SK-N-SH (cell line): ENCODE measurements around the gene NFKBIE. TPM values are rescaled to one million over a fixed set of nuclear protein-coding genes. Genes with fewer than 3 reads are reported as not detected.

Experiments used
- CTCF ChIA-PET: fragments of 300-600, 350-600 bp; formaldehyde crosslinking; extraction: SDS; loops from one replicate; lab custom pipeline; 2021; lab: Yijun Ruan, JAX
- POLR2A ChIA-PET: fragments of 350-600 bp; sonication (Branson Sonifier 250); formaldehyde crosslinking; extraction: SDS; loops from one replicate; lab custom pipeline; 2020; ENCODE audit warnings: antibody characterized with exemption, inconsistent platforms; lab: Yijun Ruan, JAX
- DNase-seq: peaks from one replicate; pipeline ENCODE4 v3.0.0; 2012
- H2AFZ ChIP-seq: fragments of 200-600 bp; sonication (generic); 2 replicates; pipeline ENCODE4 v1.8.1; 2016; ENCODE audit warnings: antibody characterized with exemption, mild to moderate bottlenecking, low read depth
- H3F3A ChIP-seq: fragments of 200-600 bp; sonication (generic); replicated peaks from 2 replicates; pipeline ENCODE3; 2016; ENCODE audit warnings: antibody characterized with exemption, mild to moderate bottlenecking; ENCODE audit not compliant: insufficient read depth
- H3K27ac ChIP-seq, 2 experiments: fragments of 200-500 bp in 1 of 2; fragments of 200-600 bp in 1 of 2; sonication (Bioruptor generic) in 1 of 2; sonication (generic), shearing (Covaris generic) in 1 of 2; 2 replicates each; pipeline versions ENCODE4 v1.5.1 to v1.6.1; 2014 to 2016; ENCODE audit warnings: low read depth in 2 of 2, inconsistent platforms in 1 of 2, low read length in 1 of 2, mild to moderate bottlenecking in 1 of 2, mixed read lengths in 1 of 2
- H3K27me3 ChIP-seq: fragments of 200-600 bp; sonication (generic), shearing (Covaris generic); 2 replicates; pipeline ENCODE4 v1.6.1; 2016; ENCODE audit warnings: mixed run types; ENCODE audit not compliant: insufficient read depth
- H3K36me3 ChIP-seq, 2 experiments: fragments of 200-500 bp in 1 of 2; fragments of 200-600 bp in 1 of 2; sonication (Bioruptor generic) in 1 of 2; sonication (generic) in 1 of 2; replicated peaks in 1 of 2; 2 replicates each; pipeline versions ENCODE3 to v1.5.1; 2014 to 2016; ENCODE audit warnings: low read length in 1 of 2, mild to moderate bottlenecking in 1 of 2; ENCODE audit not compliant: insufficient read depth in 2 of 2, control insufficient read depth in 1 of 2
- H3K4me1 ChIP-seq, 2 experiments: fragments of 200-500 bp in 1 of 2; fragments of 200-600 bp in 1 of 2; sonication (Bioruptor generic) in 1 of 2; sonication (generic), shearing (Covaris generic) in 1 of 2; 2 replicates each; pipeline versions ENCODE4 v1.5.1 to v1.6.1; 2014 to 2016; ENCODE audit warnings: low read depth in 1 of 2, low read length in 1 of 2, mixed run types in 1 of 2; ENCODE audit not compliant: insufficient read depth in 2 of 2, control insufficient read depth in 1 of 2
- H3K4me2 ChIP-seq: fragments of 200-600 bp; sonication (generic), shearing (Covaris generic); 2 replicates; pipeline ENCODE4 v1.6.1; 2017; ENCODE audit warnings: mixed run types
- H3K4me3 ChIP-seq, 2 experiments: fragments of 200-500 bp in 1 of 2; fragments of 200-600 bp in 1 of 2; sonication (Bioruptor generic) in 1 of 2; sonication (generic), shearing (Covaris generic) in 1 of 2; 2 replicates each; pipeline versions ENCODE4 v1.5.1 to v1.8.1; 2014 to 2016; ENCODE audit warnings: low read depth in 2 of 2, inconsistent platforms in 1 of 2, low read length in 1 of 2, mild to moderate bottlenecking in 1 of 2, mixed read lengths in 1 of 2, moderate library complexity in 1 of 2
- H3K79me2 ChIP-seq: fragments of 200-600 bp; sonication (generic); 2 replicates; pipeline ENCODE4 v1.8.1; 2017; ENCODE audit warnings: mild to moderate bottlenecking; ENCODE audit not compliant: insufficient read depth
- H3K9ac ChIP-seq: fragments of 200-600 bp; sonication (generic); 2 replicates; pipeline ENCODE4 v1.6.1; 2017; ENCODE audit warnings: mixed run types
- H3K9me2 ChIP-seq: fragments of 200-600 bp; sonication (generic); 2 replicates; pipeline ENCODE4 v1.6.1; 2017; ENCODE audit warnings: mixed run types
- H3K9me3 ChIP-seq: fragments of 200-600 bp; sonication (generic); 2 replicates; pipeline ENCODE4 v1.6.1; 2017; ENCODE audit warnings: mixed run types, mild to moderate bottlenecking, moderate library complexity
- H4K20me1 ChIP-seq: fragments of 200-600 bp; sonication (generic); 2 replicates; pipeline ENCODE4 v1.6.1; 2017; ENCODE audit warnings: mild to moderate bottlenecking, mixed run types; ENCODE audit not compliant: insufficient read depth
- CHD2 ChIP-seq: fragments of 150-350 bp; IDR thresholded peaks from 2 replicates; pipeline ENCODE4 v1.6.1; 2018; ENCODE audit warnings: low read length; ENCODE audit not compliant: partially characterized antibody
- CTCF ChIP-seq: fragments of 200-600 bp; sonication (generic); IDR thresholded peaks from 2 replicates; pipeline ENCODE4 v1.6.1; 2017; ENCODE audit warnings: antibody characterized with exemption, mild to moderate bottlenecking, moderate library complexity
- EP300 ChIP-seq, 2 experiments: IDR thresholded peaks; 2 replicates each; pipeline versions ENCODE4 v1.4.0 to v1.6.1; 2012; ENCODE audit warnings: borderline replicate concordance in 1 of 2, low read depth in 1 of 2, low read length in 1 of 2
- EZH2phosphoT487 ChIP-seq: fragments of 200-600 bp; sonication (generic); IDR thresholded peaks from 2 replicates; pipeline ENCODE4 v1.6.1; 2017; ENCODE audit warnings: low read depth, mixed run types, mild to moderate bottlenecking, antibody characterized with exemption, moderate library complexity, borderline replicate concordance
- GABPA ChIP-seq: IDR thresholded peaks from 2 replicates; pipeline ENCODE4 v1.4.0; 2012; ENCODE audit warnings: low read depth, mild to moderate bottlenecking
- GATA2 ChIP-seq: sonication (generic); formaldehyde crosslinking; IDR thresholded peaks from 2 replicates; pipeline ENCODE4 v1.5.0; 2020; ENCODE audit warnings: mild to moderate bottlenecking, missing genetic modification reagents
- JUND ChIP-seq: IDR thresholded peaks from 2 replicates; pipeline ENCODE4 v1.4.0; 2012
- MAX ChIP-seq: IDR thresholded peaks from 2 replicates; pipeline ENCODE4 v1.4.0; 2012; ENCODE audit warnings: low read depth
- NRF1 ChIP-seq: IDR thresholded peaks from 2 replicates; pipeline ENCODE4 v1.6.1; 2012; ENCODE audit warnings: low read depth, mild to moderate bottlenecking, low read length
- POLR2AphosphoS5 ChIP-seq: IDR thresholded peaks from 2 replicates; pipeline ENCODE4 v1.6.1; 2012; ENCODE audit warnings: low read depth, low read length
- REST ChIP-seq: IDR thresholded peaks from 2 replicates; pipeline ENCODE4 v1.6.1; 2012; ENCODE audit warnings: mild to moderate bottlenecking, low read depth, low read length, moderate library complexity
- RXRA ChIP-seq: IDR thresholded peaks from 2 replicates; pipeline ENCODE4 v1.4.0; 2012; ENCODE audit warnings: low read depth, mild to moderate bottlenecking, borderline replicate concordance
- SIN3A ChIP-seq: IDR thresholded peaks from 2 replicates; pipeline ENCODE4 v1.6.1; 2012; ENCODE audit warnings: low read depth, mild to moderate bottlenecking, low read length, moderate library complexity, borderline replicate concordance
- ZBTB33 ChIP-seq: IDR thresholded peaks from 2 replicates; pipeline ENCODE4 v1.4.0; 2012; ENCODE audit warnings: low read depth, borderline replicate concordance
- WGBS: methylation state at CpG from one replicate; pipeline ENCODE4 v1.1.6; 2017; ENCODE audit warnings: low lambda C conversion rate; 5-methylcytosine and 5-hydroxymethylcytosine counted together
- polyA plus RNA-seq, 3 experiments: library from polyadenylated mRNA; depleted of rRNA; stranded (reverse); fragments of >200 nt; gene quantifications; 2 replicates each; pipeline ENCODE4 v1.2.3, GENCODE V29; 2012

NFKBIE gene
- polyA plus RNA-seq, 1 of the 3 experiments (the other 2 are of a cell fraction), result 5.8 TPM

GRCh38 chr6:44276667-44277640 is 11.6 kb upstream of the NFKBIE start:
- TF ChIP-seq ZBTB33, result no peak
- TF ChIP-seq MAX, result no peak
- no peak for TF ChIP-seq CHD2
- TF ChIP-seq GABPA, result no peak
- no peak for TF ChIP-seq SIN3A
- no peak for TF ChIP-seq RXRA
- no peak for TF ChIP-seq EZH2phosphoT487
- 68% methylated on average over 21 of the region's 23 CpGs for WGBS
- no peaks in the 10 kb centered on the region for H3K36me3 ChIP-seq
- H3F3A ChIP-seq, result no peaks in the 10 kb centered on the region
- H3K4me2 ChIP-seq, result no peak overlapping the region
- H3K9me3 ChIP-seq, result no peaks in the 10 kb centered on the region
- no peaks in the 10 kb centered on the region for H4K20me1 ChIP-seq
- H3K9me2 ChIP-seq, result no peaks in the 10 kb centered on the region
- H3K4me3 ChIP-seq, result no peak overlapping the region
- POLR2A ChIA-PET, result no interaction called here
- H3K4me1 ChIP-seq, result peaks cover 0 to 3% of the 10 kb centered on the region in 2 experiments; a peak in 1 of 4 replicates
- no peak overlapping the region for H3K27ac ChIP-seq
- DNase-seq, result no peak
- 0 out of 2 replicates have a peak, but pooled peaks cover 8% of the 10 kb centered on the region for H3K27me3 ChIP-seq
- no peak overlapping the region for H3K9ac ChIP-seq
- H3K79me2 ChIP-seq, result no peaks in the 10 kb centered on the region
- H2AFZ ChIP-seq, result no peak overlapping the region
- CTCF ChIA-PET, result interaction anchor here (0.7 to 2.0 kb wide), 7 partner anchors 9 to 177 kb away, joined by 3 to 11 read pairs (median 3); partner anchors contain the start of gene AARS2

- Histone ChIP-seq H2AFZ (no peak overlapping the region), H3K4me1 (peaks cover 0 to 12% of the 10 kb centered on the region in 2 experiments; a peak in 1 of 4 replicates), H3K9ac (no peak overlapping the region), H3K4me2 (no peak overlapping the region), H3K27ac (no peak overlapping the region), H3K9me3 (no peaks in the 10 kb centered on the region), H4K20me1 (no peaks in the 10 kb centered on the region), H3K79me2 (no peaks in the 10 kb centered on the region), H3F3A (no peaks in the 10 kb centered on the region), H3K4me3 (no peak overlapping the region), H3K36me3 (no peaks in the 10 kb centered on the region), H3K27me3 (0 out of 2 replicates have a peak, but pooled peaks cover 15% of the 10 kb centered on the region), H3K9me2 (no peaks in the 10 kb centered on the region)
- peak; percentile 22 for DNase-seq
- 93% methylated on average over 28 of the region's 109 CpGs for WGBS
- ChIA-PET POLR2A (no interaction called here), CTCF (interaction anchor here (1.2 kb wide), 1 partner anchor 62 kb away, joined by 3 read pairs; no protein-coding TSS in a partner anchor)
- no peak for TF ChIP-seq EP300 (IDR thresholded peaks at IDR 0.05; ENCODE audit: borderline replicate concordance in 1 of 2, low read depth in 1 of 2, low read length in 1 of 2)
- TF ChIP-seq MAX, result no peak
- TF ChIP-seq CTCF, result no peak
- no peak for TF ChIP-seq JUND
- no peak for TF ChIP-seq NRF1
- TF ChIP-seq GATA2, result no peak
- TF ChIP-seq POLR2AphosphoS5, result no peak
- TF ChIP-seq REST, result no peak
These were observed 10.6 kb upstream of the NFKBIE start for GRCh38 chr6:44275749-44276648.
